HG03280 (cell line): Measurements from ENCODE around the gene FKBP1C.
A peak's percentile ranks its signal among the peaks of the same experiment; 100 is the strongest.

Source experiments
- ATAC-seq: cut with Tn5 transposase; IDR thresholded peaks from one replicate; pipeline ENCODE4 v1.9.1; 2021; ENCODE audit warnings: mild to moderate bottlenecking, moderate library complexity; ENCODE audit not compliant: unreplicated experiment

Gene FKBP1C

GRCh38 chr6:63261820-63262219, 50.6 kb downstream of the FKBP1C start:
- peak; percentile 77 for ATAC-seq
